Mesothelial cell of epicardium (in vitro differentiated cells): Measurements from ENCODE around the gene EPB41. TPM values are rescaled to one million over a fixed set of nuclear protein-coding genes. Genes with fewer than 3 reads are reported as not detected.
A peak's percentile ranks its signal among the peaks of the same experiment; 100 is the strongest.
"Not testable (repeated sequence)": the region's sequence is repeated elsewhere in the genome, so short reads cannot be mapped to it uniquely, and the experiment has no call there.

Experiments
- DNase-seq, 2 experiments: peaks; one replicate each; pipeline ENCODE4 v3.0.0; 2021; ENCODE audit warnings: low spot score in 2 of 2; ENCODE audit not compliant: unreplicated experiment in 2 of 2
- H3K27ac Mint-ChIP-seq: 2 replicates; pipeline ENCODE4 v1.8.0; 2021; ENCODE audit warnings: mixed read lengths
- H3K27me3 Mint-ChIP-seq: 2 replicates; pipeline ENCODE4 v1.8.0; 2021; ENCODE audit warnings: low read depth, mixed read lengths
- H3K36me3 Mint-ChIP-seq: 2 replicates; pipeline ENCODE4 v1.8.0; 2021; ENCODE audit warnings: mixed read lengths
- H3K4me1 Mint-ChIP-seq: 2 replicates; pipeline ENCODE4 v1.8.0; 2021; ENCODE audit warnings: mixed read lengths
- H3K4me3 Mint-ChIP-seq: 2 replicates; pipeline ENCODE4 v1.8.0; 2021; ENCODE audit warnings: mild to moderate bottlenecking, moderate library complexity, mixed read lengths
- H3K9me3 Mint-ChIP-seq: 2 replicates; pipeline ENCODE4 v1.8.0; 2021; ENCODE audit warnings: mixed read lengths
- CTCF ChIP-seq: fragments of 200-600 bp; sonication (generic); IDR thresholded peaks from one replicate; pipeline ENCODE4 v1.5.0; 2021; ENCODE audit warnings: antibody characterized with exemption; ENCODE audit not compliant: unreplicated experiment
- total RNA-seq: library from RNA; stranded (reverse); gene quantifications from 3 replicates; pipeline ENCODE4 v1.2.1, GENCODE V29; 2021

EPB41 gene
- total RNA-seq, 1 donor from 2014 or later = 61.5 TPM

GRCh38 chr1:29142714-29143113 lies 228.3 kb downstream of the EPB41 start:
- Mint-ChIP-seq H3K27ac (peak overlapping the region; percentile 5), H3K36me3 (peaks cover 31% of the 10 kb centered on the region), H3K4me1 (peaks cover 8% of the 10 kb centered on the region), H3K27me3 (no peaks in the 10 kb centered on the region), H3K4me3 (no peak overlapping the region), H3K9me3 (no peaks in the 10 kb centered on the region)
- DNase-seq = no peak
- no peak for TF ChIP-seq CTCF

- Mint-ChIP-seq H3K4me3 (no peak overlapping the region), H3K4me1 (peaks cover 8% of the 10 kb centered on the region), H3K27ac (no peak overlapping the region), H3K27me3 (no peaks in the 10 kb centered on the region), H3K9me3 (no peaks in the 10 kb centered on the region), H3K36me3 (peaks cover 46% of the 10 kb centered on the region)
- no peak for DNase-seq
- no peak for TF ChIP-seq CTCF
Measured at GRCh38 chr1:29144178-29144577, 229.8 kb downstream of the EPB41 start.

- peaks cover 8% of the 10 kb centered on the region for H3K4me1 Mint-ChIP-seq
- no peaks in the 10 kb centered on the region for H3K9me3 Mint-ChIP-seq
- peaks cover 62% of the 10 kb centered on the region for H3K36me3 Mint-ChIP-seq
- DNase-seq = no peak
- H3K27me3 Mint-ChIP-seq = no peaks in the 10 kb centered on the region
- TF ChIP-seq CTCF = no peak
- no peak overlapping the region for H3K4me3 Mint-ChIP-seq
- peak overlapping the region; percentile 77 for H3K27ac Mint-ChIP-seq
Measured at GRCh38 chr1:29145739-29146437, 231.5 kb downstream of the EPB41 start.

- H3K27ac Mint-ChIP-seq = peak overlapping the region; percentile 69
- no peak for TF ChIP-seq CTCF
- peaks cover 69% of the 10 kb centered on the region for H3K36me3 Mint-ChIP-seq
- H3K27me3 Mint-ChIP-seq = no peaks in the 10 kb centered on the region
- no peak for DNase-seq
- H3K4me1 Mint-ChIP-seq = peaks cover 9% of the 10 kb centered on the region
- no peak overlapping the region for H3K4me3 Mint-ChIP-seq
- no peaks in the 10 kb centered on the region for H3K9me3 Mint-ChIP-seq
Measured at GRCh38 chr1:29148656-29149491, 234.5 kb downstream of the EPB41 start.

- H3K9me3 Mint-ChIP-seq, H3K4me3 Mint-ChIP-seq, H3K27me3 Mint-ChIP-seq, DNase-seq: not testable (repeated sequence)
- peaks cover 17% of the 10 kb centered on the region for H3K4me1 Mint-ChIP-seq
- peak overlapping the region; percentile 74 for H3K27ac Mint-ChIP-seq
- H3K36me3 Mint-ChIP-seq = peaks cover 69% of the 10 kb centered on the region
Measured at GRCh38 chr1:29150346-29150745, 236.0 kb downstream of the EPB41 start.
